Mesenchymal stem cell (in vitro differentiated cells and primary cell): ENCODE data around the gene RHBDL1.

Experiments
- DNase-seq: peaks from one replicate; pipeline ENCODE4 v3.0.0-alpha.2; 2013
- H2AFZ ChIP-seq: one replicate; pipeline ENCODE4 v1.6.1; 2013; ENCODE audit warnings: low read depth, mild to moderate bottlenecking, control low read depth, inconsistent platforms, low read length, moderate library complexity
- H2AK5ac ChIP-seq: 2 replicates; pipeline ENCODE4 v1.6.1; 2013; ENCODE audit warnings: low read length, moderate library complexity, mild to moderate bottlenecking, inconsistent platforms; ENCODE audit not compliant: severe bottlenecking
- H2BK120ac ChIP-seq: one replicate; pipeline ENCODE4 v1.6.1; 2013; ENCODE audit warnings: low read depth, mild to moderate bottlenecking, inconsistent platforms, low read length, moderate library complexity
- H2BK12ac ChIP-seq, 2 experiments: one replicate each; pipeline ENCODE4 v1.6.1; 2013; ENCODE audit warnings: inconsistent platforms in 2 of 2, low read length in 2 of 2, mild to moderate bottlenecking in 2 of 2, moderate library complexity in 2 of 2, control low read depth in 1 of 2
- H2BK15ac ChIP-seq: one replicate; pipeline ENCODE4 v1.6.1; 2013; ENCODE audit warnings: mild to moderate bottlenecking, low read depth, inconsistent platforms; ENCODE audit not compliant: poor library complexity, severe bottlenecking
- H2BK5ac ChIP-seq: 2 replicates; pipeline ENCODE4 v1.6.1; 2013; ENCODE audit warnings: low read depth, mild to moderate bottlenecking, low read length, control low read depth, inconsistent platforms; ENCODE audit not compliant: poor library complexity, severe bottlenecking
- H3K14ac ChIP-seq, 2 experiments: one replicate each; pipeline ENCODE4 v1.6.1; 2013; ENCODE audit warnings: inconsistent platforms in 2 of 2, low read length in 2 of 2, control low read depth in 1 of 2, mild to moderate bottlenecking in 1 of 2, moderate library complexity in 1 of 2
- H3K18ac ChIP-seq, 2 experiments: one replicate each; pipeline ENCODE4 v1.6.1; 2013; ENCODE audit warnings: inconsistent platforms in 2 of 2, low read length in 2 of 2, control low read depth in 1 of 2, low read depth in 1 of 2, mild to moderate bottlenecking in 1 of 2
- H3K23ac ChIP-seq, 2 experiments: one replicate each; pipeline ENCODE4 v1.6.1; 2013; ENCODE audit warnings: inconsistent platforms in 2 of 2, low read length in 2 of 2, mild to moderate bottlenecking in 2 of 2, moderate library complexity in 2 of 2, control low read depth in 1 of 2
- H3K27ac ChIP-seq: 2 replicates; pipeline ENCODE4 v1.5.1; 2013; ENCODE audit warnings: mild to moderate bottlenecking, moderate library complexity, low read length, control low read depth, inconsistent platforms; ENCODE audit not compliant: poor library complexity, severe bottlenecking
- H3K27me3 ChIP-seq, 2 experiments: 2 replicates each; pipeline versions ENCODE4 v1.6.1 to v1.7.0; 2013; ENCODE audit warnings: low read length in 2 of 2, mild to moderate bottlenecking in 2 of 2, moderate library complexity in 2 of 2, control low read depth in 1 of 2, inconsistent platforms in 1 of 2; ENCODE audit not compliant: control insufficient read depth in 1 of 2, insufficient read depth in 1 of 2
- H3K36me3 ChIP-seq, 2 experiments: 2 replicates each; pipeline versions ENCODE4 v1.6.1 to v1.7.0; 2013; ENCODE audit warnings: low read length in 2 of 2, control low read depth in 1 of 2, inconsistent platforms in 1 of 2, low read depth in 1 of 2, mild to moderate bottlenecking in 1 of 2; ENCODE audit not compliant: insufficient read depth in 2 of 2, control insufficient read depth in 1 of 2
- H3K4ac ChIP-seq, 2 experiments: one replicate each; pipeline ENCODE4 v1.6.1; 2013; ENCODE audit warnings: inconsistent platforms in 2 of 2, low read length in 2 of 2, mild to moderate bottlenecking in 2 of 2, moderate library complexity in 2 of 2, control low read depth in 1 of 2, low read depth in 1 of 2
- H3K4me1 ChIP-seq: 2 replicates; pipeline ENCODE4 v1.6.1; 2013; ENCODE audit warnings: low read depth, low read length, control low read depth; ENCODE audit not compliant: control insufficient read depth, insufficient read depth
- H3K4me2 ChIP-seq: 2 replicates; pipeline ENCODE4 v1.6.1; 2013; ENCODE audit warnings: low read length, mild to moderate bottlenecking, inconsistent platforms; ENCODE audit not compliant: poor library complexity, severe bottlenecking
- H3K4me3 ChIP-seq, 2 experiments: 2 replicates each; pipeline versions ENCODE4 v1.5.1 to v1.7.0; 2013; ENCODE audit warnings: low read length in 2 of 2, mild to moderate bottlenecking in 2 of 2, control low read depth in 1 of 2, low read depth in 1 of 2; ENCODE audit not compliant: insufficient read depth in 1 of 2
- H3K79me1 ChIP-seq: replicated peaks from 2 replicates; pipeline ENCODE4 v1.6.1; 2013; ENCODE audit warnings: mild to moderate bottlenecking, control low read depth, low read length, inconsistent platforms; ENCODE audit not compliant: poor library complexity, severe bottlenecking
- H3K9ac ChIP-seq: 2 replicates; pipeline ENCODE4 v1.7.0; 2013; ENCODE audit warnings: mild to moderate bottlenecking, low read length, moderate library complexity
- H3K9me3 ChIP-seq: 2 replicates; pipeline ENCODE4 v1.7.0; 2013; ENCODE audit warnings: mild to moderate bottlenecking, low read length; ENCODE audit not compliant: control insufficient read depth
- H4K8ac ChIP-seq: one replicate; pipeline ENCODE4 v1.6.1; 2013; ENCODE audit warnings: inconsistent platforms, mild to moderate bottlenecking, low read length, moderate library complexity
- H4K91ac ChIP-seq: one replicate; pipeline ENCODE4 v1.6.1; 2013; ENCODE audit warnings: mild to moderate bottlenecking, low read length, inconsistent platforms
- WGBS: methylation state at CpG from one replicate; pipeline ENCODE4 v1.1.7; 2013; ENCODE audit warnings: mixed read lengths; 5-methylcytosine and 5-hydroxymethylcytosine counted together

Gene RHBDL1

GRCh38 chr16:707062-707538 is 31.6 kb downstream of the RHBDL1 start:
- H3K36me3 ChIP-seq: no peaks in the 10 kb centered on the region
- H3K27me3 ChIP-seq: peaks cover 71 to 84% of the 10 kb centered on the region in 2 experiments
- no peak overlapping the region for H4K8ac ChIP-seq
- H3K9me3 ChIP-seq: no peaks in the 10 kb centered on the region
- H3K27ac ChIP-seq: no peak overlapping the region
- WGBS: 51% methylated on average over 12 of the region's 14 CpGs
- no peak overlapping the region for H2BK12ac ChIP-seq
- no peak overlapping the region for H3K4me3 ChIP-seq
- H3K18ac ChIP-seq: no peak overlapping the region
- no peak for DNase-seq
- no peak overlapping the region for H2AK5ac ChIP-seq
- H3K4ac ChIP-seq: no peak overlapping the region
- H2BK5ac ChIP-seq: no peak overlapping the region
- H2AFZ ChIP-seq: no peak overlapping the region
- H3K14ac ChIP-seq: no peak overlapping the region
- H3K4me2 ChIP-seq: no peak overlapping the region
- no peak overlapping the region for H2BK15ac ChIP-seq
- no peak overlapping the region for H3K9ac ChIP-seq
- no peaks in the 10 kb centered on the region for H3K79me1 ChIP-seq
- no peak overlapping the region for H3K23ac ChIP-seq
- no peak overlapping the region for H4K91ac ChIP-seq
- H2BK120ac ChIP-seq: no peak overlapping the region
- peaks cover 30% of the 10 kb centered on the region for H3K4me1 ChIP-seq

GRCh38 chr16:708019-708418 is 32.5 kb downstream of the RHBDL1 start:
- no peak for DNase-seq
- no peak overlapping the region for H3K4me3 ChIP-seq
- no peak overlapping the region for H3K23ac ChIP-seq
- no peak overlapping the region for H2BK120ac ChIP-seq
- H2AK5ac ChIP-seq: no peak overlapping the region
- no peak overlapping the region for H2BK15ac ChIP-seq
- H3K36me3 ChIP-seq: no peaks in the 10 kb centered on the region
- no peak overlapping the region for H3K9ac ChIP-seq
- 67% methylated on average over 3 of the region's 3 CpGs for WGBS
- no peaks in the 10 kb centered on the region for H3K79me1 ChIP-seq
- H4K8ac ChIP-seq: no peak overlapping the region
- H2AFZ ChIP-seq: no peak overlapping the region
- no peak overlapping the region for H2BK5ac ChIP-seq
- no peak overlapping the region for H3K14ac ChIP-seq
- no peak overlapping the region for H3K4ac ChIP-seq
- no peak overlapping the region for H3K27ac ChIP-seq
- H3K27me3 ChIP-seq: peaks cover 62 to 75% of the 10 kb centered on the region in 2 experiments
- H3K18ac ChIP-seq: no peak overlapping the region
- peaks cover 31% of the 10 kb centered on the region for H3K4me1 ChIP-seq
- H2BK12ac ChIP-seq: no peak overlapping the region
- H3K9me3 ChIP-seq: no peaks in the 10 kb centered on the region
- no peak overlapping the region for H3K4me2 ChIP-seq
- no peak overlapping the region for H4K91ac ChIP-seq

GRCh38 chr16:708959-709358 is 33.5 kb downstream of the RHBDL1 start:
- H3K27me3 ChIP-seq: peaks cover 52 to 66% of the 10 kb centered on the region in 2 experiments
- H2AK5ac ChIP-seq: no peak overlapping the region
- no peak overlapping the region for H2BK5ac ChIP-seq
- H3K4ac ChIP-seq: no peak overlapping the region
- H3K4me2 ChIP-seq: no peak overlapping the region
- no peak overlapping the region for H2AFZ ChIP-seq
- no peak overlapping the region for H2BK15ac ChIP-seq
- peaks cover 34% of the 10 kb centered on the region for H3K4me1 ChIP-seq
- no peak overlapping the region for H3K23ac ChIP-seq
- no peak overlapping the region for H4K8ac ChIP-seq
- H2BK12ac ChIP-seq: no peak overlapping the region
- no peaks in the 10 kb centered on the region for H3K9me3 ChIP-seq
- no peak overlapping the region for H3K4me3 ChIP-seq
- H2BK120ac ChIP-seq: no peak overlapping the region
- H3K36me3 ChIP-seq: no peaks in the 10 kb centered on the region
- no peak for DNase-seq
- no peak overlapping the region for H3K14ac ChIP-seq
- no peak overlapping the region for H4K91ac ChIP-seq
- no peak overlapping the region for H3K18ac ChIP-seq
- no peak overlapping the region for H3K27ac ChIP-seq
- H3K9ac ChIP-seq: no peak overlapping the region
- H3K79me1 ChIP-seq: no peaks in the 10 kb centered on the region
- WGBS: 62% methylated on average over 4 of the region's 4 CpGs

- H2BK15ac ChIP-seq: no peak overlapping the region
- H2BK5ac ChIP-seq: no peak overlapping the region
- peaks cover 43 to 57% of the 10 kb centered on the region in 2 experiments for H3K27me3 ChIP-seq
- peaks cover 42% of the 10 kb centered on the region for H3K4me1 ChIP-seq
- H4K8ac ChIP-seq: no peak overlapping the region
- H3K18ac ChIP-seq: peak overlapping the region in 1 of 2 experiments; percentile 42
- WGBS: 46% methylated on average over 30 of the region's 30 CpGs
- H3K36me3 ChIP-seq: no peaks in the 10 kb centered on the region
- no peak overlapping the region for H2AK5ac ChIP-seq
- H3K4me2 ChIP-seq: no peak overlapping the region
- peak overlapping the region; percentile 45 for H4K91ac ChIP-seq
- H2BK12ac ChIP-seq: peak overlapping the region; percentile 28 to 64
- DNase-seq: peak; percentile 92
- peak overlapping the region in 1 of 2 experiments; percentile 74 for H3K14ac ChIP-seq
- H3K9me3 ChIP-seq: no peaks in the 10 kb centered on the region
- peaks cover 4% of the 10 kb centered on the region for H3K79me1 ChIP-seq
- no peak overlapping the region for H3K27ac ChIP-seq
- H2AFZ ChIP-seq: no peak overlapping the region
- peak overlapping the region in 1 of 2 experiments; percentile 32 for H3K23ac ChIP-seq
- peak overlapping the region; percentile 51 for H3K9ac ChIP-seq
- no peak overlapping the region for H2BK120ac ChIP-seq
- no peak overlapping the region for H3K4ac ChIP-seq
- peak overlapping the region in 1 of 2 experiments; percentile 18 for H3K4me3 ChIP-seq
These were observed 34.4 kb downstream of the RHBDL1 start for GRCh38 chr16:709566-710499.
